Endothelial cell of umbilical vein (primary cell): ENCODE data around the gene ATP6V1B1. TPM values are rescaled to one million over a fixed set of nuclear protein-coding genes. Genes with fewer than 3 reads are reported as not detected.

Experiments used
- BruUV-seq: library from RNA; stranded (reverse); fragments of 400-500 nt; replicated peaks from 2 replicates; lab custom pipeline; 2021; lab: Mats Ljungman, UMichigan
- CTCF ChIA-PET: fragments of 300-600, 350-600 bp; sonication (Branson Sonifier 250); formaldehyde crosslinking; loops from one replicate; lab custom pipeline; 2021; ENCODE audit warnings: antibody characterized with exemption, inconsistent platforms; lab: Charles Lee
- POLR2A ChIA-PET: fragments of 300-600, 350-600 bp; sonication (Branson Sonifier 250); formaldehyde crosslinking; loops from one replicate; lab custom pipeline; 2021; ENCODE audit warnings: antibody characterized with exemption, inconsistent platforms; lab: Charles Lee
- DNase-seq: peaks from one replicate; pipeline ENCODE4 v3.0.0-alpha.2; 2011; ENCODE audit warnings: low read depth, low spot score
- FAIRE-seq: peaks from 2 replicates; lab custom pipeline; 2011; peaks lifted over from hg19 to GRCh38; lab: Jason Lieb, UNC
- H2AFZ ChIP-seq: 2 replicates; pipeline ENCODE4 v1.6.0; 2012; ENCODE audit warnings: low read depth, low read length, control low read depth, inconsistent platforms
- H3K27ac ChIP-seq: 2 replicates; pipeline ENCODE4 v1.5.1; 2011; ENCODE audit warnings: low read depth, mild to moderate bottlenecking, control low read depth, low read length, moderate library complexity; ENCODE audit not compliant: insufficient read depth
- H3K27me3 ChIP-seq, 2 experiments: 2 replicates each; pipeline versions ENCODE4 v1.6.0 to v1.6.1; 2011; ENCODE audit warnings: low read length in 2 of 2, mixed read lengths in 1 of 2; ENCODE audit not compliant: control insufficient read depth in 2 of 2, insufficient read depth in 2 of 2
- H3K36me3 ChIP-seq, 2 experiments: 2 replicates in 1 of 2; 3 replicates in 1 of 2; pipeline ENCODE4 v1.5.1; 2011; ENCODE audit warnings: low read length in 2 of 2, mild to moderate bottlenecking in 1 of 2, moderate library complexity in 1 of 2; ENCODE audit not compliant: control insufficient read depth in 2 of 2, insufficient read depth in 2 of 2; ENCODE audit errors: extremely low read depth in 1 of 2
- H3K4me1 ChIP-seq: 3 replicates; pipeline ENCODE4 v1.5.1; 2011; ENCODE audit warnings: mild to moderate bottlenecking, low read length; ENCODE audit not compliant: control insufficient read depth, insufficient read depth; ENCODE audit errors: extremely low read depth
- H3K4me2 ChIP-seq: 2 replicates; pipeline ENCODE4 v1.6.1; 2011; ENCODE audit warnings: low read length, control low read depth, mixed read lengths; ENCODE audit not compliant: insufficient read depth
- H3K4me3 ChIP-seq, 3 experiments: fragments of 200-600 bp in 1 of 3; sonication (generic), shearing (Covaris generic) in 1 of 3; replicated peaks in 1 of 3; 2 replicates each; pipeline ENCODE4 v1.5.1; 2011 to 2016; ENCODE audit warnings: control low read depth in 3 of 3, low read length in 3 of 3, mild to moderate bottlenecking in 2 of 3, inconsistent platforms in 1 of 3, low read depth in 1 of 3, moderate library complexity in 1 of 3; ENCODE audit not compliant: insufficient read depth in 1 of 3
- H3K79me2 ChIP-seq: 2 replicates; pipeline ENCODE4 v1.6.0; 2012; ENCODE audit warnings: low read length, inconsistent platforms; ENCODE audit not compliant: control insufficient read depth, insufficient read depth
- H3K9ac ChIP-seq: replicated peaks from 2 replicates; pipeline ENCODE3; 2011; ENCODE audit warnings: low read length, control low read depth; ENCODE audit not compliant: insufficient read depth; ENCODE audit errors: extremely low read depth
- H3K9me1 ChIP-seq: replicated peaks from 3 replicates; pipeline ENCODE4 v1.6.0; 2011; ENCODE audit warnings: mild to moderate bottlenecking, low read length; ENCODE audit not compliant: control insufficient read depth, insufficient read depth; ENCODE audit errors: extremely low read depth
- H3K9me3 ChIP-seq: replicated peaks from 2 replicates; pipeline ENCODE4 v1.5.1; 2012; ENCODE audit warnings: low read length, inconsistent platforms; ENCODE audit not compliant: control insufficient read depth, insufficient read depth
- H4K20me1 ChIP-seq: replicated peaks from 2 replicates; pipeline ENCODE3; 2011; ENCODE audit warnings: mild to moderate bottlenecking, low read length; ENCODE audit not compliant: control insufficient read depth, insufficient read depth; ENCODE audit errors: extremely low read depth
- EZH2 ChIP-seq: IDR thresholded peaks from 2 replicates; pipeline ENCODE4 v1.6.1; 2012; ENCODE audit warnings: borderline replicate concordance, low read depth, mild to moderate bottlenecking, moderate library complexity, low read length, inconsistent platforms; ENCODE audit not compliant: severe bottlenecking
- POLR2AphosphoS5 ChIP-seq: IDR thresholded peaks from 2 replicates; pipeline ENCODE4 v1.6.1; 2012; ENCODE audit warnings: low read depth, mild to moderate bottlenecking, control low read depth, low read length, moderate library complexity; ENCODE audit not compliant: insufficient read depth
- dilution Hi-C: fragments of 300-500 bp; cut with MboI; formaldehyde crosslinking; loops from one replicate; pipeline ENCODE4 v1.15.0; 2019; ENCODE audit warnings: low sequenced_read_pairs; ENCODE audit not compliant: extremely low pct_ligation_motif_present
- intact Hi-C: fragments of 100-400 bp; cut with micrococcal nuclease; formaldehyde crosslinking; loops from one replicate; pipeline ENCODE4 v1.10.0; 2022
- polyA plus RNA-seq, 4 experiments: library from polyadenylated mRNA; depleted of rRNA in 3 of 4; stranded (reverse) in 3 of 4; unstranded in 1 of 4; fragments of >200 nt; gene quantifications; 2 replicates each; pipeline versions ENCODE4 v1.2.1 to v1.2.3, GENCODE V29; 2011 to 2012; ENCODE audit warnings: missing spikeins in 1 of 4
- total RNA-seq: library from RNA; stranded (reverse); gene quantifications from 2 replicates; pipeline ENCODE4 v1.2.3, GENCODE V29; 2021
- TF ChIP-seq, protein P1 (sequence below), 2 donors: IDR thresholded peaks; 1 replicate in 1 of 2; 2 replicates in 1 of 2; pipeline ENCODE4 v1.5.1; 2011; ENCODE audit warnings: low read length in 2 of 2, mild to moderate bottlenecking in 2 of 2, moderate library complexity in 2 of 2, control low read depth in 1 of 2, inconsistent platforms in 1 of 2, low read depth in 1 of 2; ENCODE audit not compliant: insufficient read depth in 1 of 2; ENCODE audit errors: extremely low read depth in 1 of 2

Gene ATP6V1B1
- total and polyA plus RNA-seq, 2 donors (not counting 3 experiments of a cell fraction or from before 2014, with no cell fraction given) = 0.77 TPM; not detected in 1

DNA sequence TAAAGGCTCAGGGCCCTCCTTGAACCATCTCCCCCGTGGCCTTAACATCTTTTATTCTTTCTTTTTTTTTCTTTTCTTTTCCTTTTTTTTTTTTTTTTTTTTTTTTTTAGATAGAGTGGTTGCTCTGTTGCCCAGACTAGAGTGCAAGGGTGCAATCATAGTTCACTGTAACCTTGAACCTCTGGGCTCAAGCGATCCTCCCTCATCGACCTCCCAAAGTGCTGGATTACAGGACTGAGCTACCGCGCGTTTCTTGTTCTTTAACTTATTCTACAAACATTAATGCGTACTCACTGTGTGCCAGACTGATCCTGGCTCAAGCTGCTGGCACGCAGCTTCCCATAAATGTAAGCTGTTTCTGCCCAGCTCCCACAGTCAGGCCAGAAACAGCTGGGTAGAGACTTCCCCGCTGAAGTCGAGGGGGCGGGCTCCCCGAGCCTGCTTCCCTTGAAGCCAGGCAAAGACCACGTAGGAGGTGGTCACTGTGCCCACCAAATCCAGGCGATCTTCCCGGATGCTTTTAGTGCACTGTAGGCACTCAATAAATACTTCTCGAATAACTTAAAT, 29.2 kb upstream of the ATP6V1B1 start:
- H4K20me1 ChIP-seq = peaks cover 2% of the 10 kb centered on the region
- POLR2A ChIA-PET = no interaction called here
- H3K9me3 ChIP-seq = no peaks in the 10 kb centered on the region
- CTCF ChIA-PET = interaction anchor here (0.6 to 1.8 kb wide), 3 partner anchors 15 to 113 kb away, joined by 3 to 5 read pairs (median 4); no protein-coding TSS in a partner anchor
- no peak for FAIRE-seq
- no peak overlapping the region for H2AFZ ChIP-seq
- dilution Hi-C loops = no loop called here
- H3K79me2 ChIP-seq = no peaks in the 10 kb centered on the region
- H3K4me1 ChIP-seq = no peaks in the 10 kb centered on the region
- intact Hi-C loops = no loop called here
- H3K9me1 ChIP-seq = no peaks in the 10 kb centered on the region
- H3K27me3 ChIP-seq = peaks cover 68 to 97% of the 10 kb centered on the region in 2 experiments
- H3K36me3 ChIP-seq = no peaks in the 10 kb centered on the region
- H3K4me2 ChIP-seq = no peak overlapping the region
- TF ChIP-seq POLR2AphosphoS5 (no peak), EZH2 (peak; percentile 72)
- TF ChIP-seq, protein P1, sequence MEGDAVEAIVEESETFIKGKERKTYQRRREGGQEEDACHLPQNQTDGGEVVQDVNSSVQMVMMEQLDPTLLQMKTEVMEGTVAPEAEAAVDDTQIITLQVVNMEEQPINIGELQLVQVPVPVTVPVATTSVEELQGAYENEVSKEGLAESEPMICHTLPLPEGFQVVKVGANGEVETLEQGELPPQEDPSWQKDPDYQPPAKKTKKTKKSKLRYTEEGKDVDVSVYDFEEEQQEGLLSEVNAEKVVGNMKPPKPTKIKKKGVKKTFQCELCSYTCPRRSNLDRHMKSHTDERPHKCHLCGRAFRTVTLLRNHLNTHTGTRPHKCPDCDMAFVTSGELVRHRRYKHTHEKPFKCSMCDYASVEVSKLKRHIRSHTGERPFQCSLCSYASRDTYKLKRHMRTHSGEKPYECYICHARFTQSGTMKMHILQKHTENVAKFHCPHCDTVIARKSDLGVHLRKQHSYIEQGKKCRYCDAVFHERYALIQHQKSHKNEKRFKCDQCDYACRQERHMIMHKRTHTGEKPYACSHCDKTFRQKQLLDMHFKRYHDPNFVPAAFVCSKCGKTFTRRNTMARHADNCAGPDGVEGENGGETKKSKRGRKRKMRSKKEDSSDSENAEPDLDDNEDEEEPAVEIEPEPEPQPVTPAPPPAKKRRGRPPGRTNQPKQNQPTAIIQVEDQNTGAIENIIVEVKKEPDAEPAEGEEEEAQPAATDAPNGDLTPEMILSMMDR (IDR thresholded peaks at IDR 0.05; ENCODE audit: extremely low read depth in 1 of 2, insufficient read depth in 1 of 2, low read depth in 1 of 2, low read length in 2 of 2) = no peak
- BruUV-seq = no TSS peak
- H3K4me3 ChIP-seq = no peak overlapping the region
- H3K9ac ChIP-seq = no peak overlapping the region
- H3K27ac ChIP-seq = no peak overlapping the region
- no peak for DNase-seq
